WI38 (cell line): ENCODE measurements around the gene TXNDC16.

Source experiments
- H3K4me3 ChIP-seq: 2 replicates; pipeline ENCODE4 v1.5.1; 2011; ENCODE audit warnings: low read depth, mild to moderate bottlenecking, control low read depth, low read length
- TF ChIP-seq, protein P1 (sequence below): IDR thresholded peaks from 2 replicates; pipeline ENCODE4 v1.5.1; 2012; ENCODE audit warnings: low read depth, mild to moderate bottlenecking, control low read depth, low read length

Gene TXNDC16

DNA sequence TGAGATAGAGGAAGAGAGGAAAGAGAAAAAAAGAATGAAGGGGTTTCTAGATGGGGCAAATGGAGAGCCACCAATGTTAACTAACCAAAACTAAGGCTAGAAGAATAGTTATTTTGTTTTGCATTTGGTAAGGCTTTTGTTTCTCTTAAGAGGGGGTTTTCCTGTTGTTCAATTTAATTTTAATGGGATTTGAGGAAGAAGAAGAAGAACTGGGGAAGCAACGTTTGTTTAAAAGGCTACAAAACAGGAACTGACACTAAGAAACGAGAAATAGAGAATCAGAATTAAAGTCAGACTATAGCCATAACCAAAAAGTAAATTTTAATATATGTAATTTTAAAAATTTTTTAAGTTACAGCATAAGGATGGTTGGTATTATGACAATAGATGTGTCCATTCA lies 13.7 kb downstream of the TXNDC16 start:
- TF ChIP-seq, protein P1, sequence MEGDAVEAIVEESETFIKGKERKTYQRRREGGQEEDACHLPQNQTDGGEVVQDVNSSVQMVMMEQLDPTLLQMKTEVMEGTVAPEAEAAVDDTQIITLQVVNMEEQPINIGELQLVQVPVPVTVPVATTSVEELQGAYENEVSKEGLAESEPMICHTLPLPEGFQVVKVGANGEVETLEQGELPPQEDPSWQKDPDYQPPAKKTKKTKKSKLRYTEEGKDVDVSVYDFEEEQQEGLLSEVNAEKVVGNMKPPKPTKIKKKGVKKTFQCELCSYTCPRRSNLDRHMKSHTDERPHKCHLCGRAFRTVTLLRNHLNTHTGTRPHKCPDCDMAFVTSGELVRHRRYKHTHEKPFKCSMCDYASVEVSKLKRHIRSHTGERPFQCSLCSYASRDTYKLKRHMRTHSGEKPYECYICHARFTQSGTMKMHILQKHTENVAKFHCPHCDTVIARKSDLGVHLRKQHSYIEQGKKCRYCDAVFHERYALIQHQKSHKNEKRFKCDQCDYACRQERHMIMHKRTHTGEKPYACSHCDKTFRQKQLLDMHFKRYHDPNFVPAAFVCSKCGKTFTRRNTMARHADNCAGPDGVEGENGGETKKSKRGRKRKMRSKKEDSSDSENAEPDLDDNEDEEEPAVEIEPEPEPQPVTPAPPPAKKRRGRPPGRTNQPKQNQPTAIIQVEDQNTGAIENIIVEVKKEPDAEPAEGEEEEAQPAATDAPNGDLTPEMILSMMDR, result no peak
- H3K4me3 ChIP-seq, result no peak overlapping the region

DNA sequence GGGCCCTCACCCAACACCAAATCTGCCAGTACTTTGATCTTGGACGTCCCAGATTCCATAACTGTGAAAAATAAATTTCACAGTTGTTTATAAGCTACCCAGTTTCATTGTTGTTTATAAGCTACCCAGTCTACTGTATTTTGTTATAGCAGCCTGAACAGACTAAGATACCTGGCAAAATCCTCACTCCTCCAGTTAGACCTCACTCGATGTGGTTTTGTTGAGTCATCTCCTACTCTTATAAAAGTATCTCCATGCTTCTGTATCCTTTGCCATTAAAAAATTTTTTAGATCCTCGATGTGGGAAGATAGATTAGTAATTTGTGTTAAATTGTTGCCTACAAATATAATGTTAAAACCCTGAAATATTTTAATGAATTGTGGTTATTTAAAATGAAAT lies 16.0 kb downstream of the TXNDC16 start:
- H3K4me3 ChIP-seq, result no peak overlapping the region
- TF ChIP-seq, protein P1, result no peak

DNA sequence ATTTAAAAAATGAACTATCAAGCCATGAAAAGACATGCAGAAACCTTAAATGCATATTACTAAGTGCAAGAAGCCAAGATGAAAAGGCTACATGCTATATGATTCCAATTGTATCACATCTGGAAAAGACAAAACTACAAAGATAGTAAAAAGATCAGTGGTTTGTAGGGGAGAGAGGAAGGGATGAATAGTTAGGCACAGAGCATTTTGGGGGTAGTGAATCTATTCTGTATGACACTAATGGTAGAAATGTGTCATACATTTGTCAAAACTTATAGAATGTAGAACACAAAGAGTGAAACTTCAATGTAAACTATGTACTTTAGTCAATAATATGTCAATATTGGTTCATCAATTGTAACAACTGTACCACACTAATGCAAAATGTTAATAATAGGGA lies 20.8 kb downstream of the TXNDC16 start:
- TF ChIP-seq, protein P1, result no peak
- H3K4me3 ChIP-seq, result no peak overlapping the region

DNA sequence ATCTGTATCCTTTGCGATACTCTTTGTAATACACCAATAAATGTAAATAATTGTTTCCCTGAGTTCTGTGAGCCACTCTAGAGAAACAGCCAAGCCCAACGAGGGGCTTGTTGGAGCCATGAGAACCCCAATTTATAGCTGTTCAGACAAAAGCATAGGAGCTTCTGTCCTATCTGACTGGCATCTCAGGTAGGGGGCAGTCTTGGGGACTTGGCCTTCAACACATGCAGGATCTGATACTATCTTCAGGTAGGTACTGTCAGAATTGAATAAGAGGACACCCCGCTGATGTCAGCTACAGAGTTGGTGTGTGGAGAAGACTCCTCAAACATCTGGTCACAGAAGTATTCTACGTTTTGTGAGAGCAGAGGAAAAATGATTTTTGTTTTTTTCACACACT lies 25.3 kb downstream of the TXNDC16 start:
- TF ChIP-seq, protein P1, result no peak
- no peak overlapping the region for H3K4me3 ChIP-seq

DNA sequence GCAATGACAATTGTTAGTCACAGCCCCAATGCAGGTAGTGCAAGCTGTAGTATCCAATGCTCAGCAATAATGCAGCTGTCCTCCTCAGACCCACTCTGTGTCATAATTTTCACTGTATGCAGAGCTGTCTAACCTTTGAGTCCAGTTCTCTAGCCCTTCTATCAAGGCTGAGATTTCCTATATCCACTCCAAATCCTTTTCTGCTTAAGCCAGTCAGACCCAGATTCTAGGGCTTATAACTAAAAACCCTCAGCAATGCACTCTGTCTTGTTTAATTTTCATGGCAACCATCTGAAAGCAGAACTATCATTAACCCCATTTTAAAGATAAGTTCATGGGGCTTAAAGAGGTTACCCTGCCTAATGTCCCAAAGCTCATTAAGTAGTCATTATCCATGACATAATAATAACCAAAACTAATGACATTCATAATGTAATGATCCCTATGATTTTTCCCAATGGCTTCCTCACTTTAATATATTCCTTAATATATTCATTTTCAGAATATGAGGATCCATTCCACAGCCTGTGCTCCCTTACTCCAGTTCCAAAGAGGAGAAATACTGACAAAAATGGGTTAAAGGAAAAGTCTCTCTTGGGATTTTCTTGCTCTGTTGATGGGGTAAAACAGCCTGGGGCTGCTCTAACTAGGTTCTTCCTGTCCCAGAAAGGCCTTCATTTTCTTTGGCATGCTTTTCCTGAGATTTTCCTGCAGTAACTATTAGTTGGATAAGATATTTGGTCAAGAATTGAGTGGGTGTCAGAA lies 29.5 kb downstream of the TXNDC16 start:
- TF ChIP-seq, protein P1, result no peak
- H3K4me3 ChIP-seq, result no peak overlapping the region

DNA sequence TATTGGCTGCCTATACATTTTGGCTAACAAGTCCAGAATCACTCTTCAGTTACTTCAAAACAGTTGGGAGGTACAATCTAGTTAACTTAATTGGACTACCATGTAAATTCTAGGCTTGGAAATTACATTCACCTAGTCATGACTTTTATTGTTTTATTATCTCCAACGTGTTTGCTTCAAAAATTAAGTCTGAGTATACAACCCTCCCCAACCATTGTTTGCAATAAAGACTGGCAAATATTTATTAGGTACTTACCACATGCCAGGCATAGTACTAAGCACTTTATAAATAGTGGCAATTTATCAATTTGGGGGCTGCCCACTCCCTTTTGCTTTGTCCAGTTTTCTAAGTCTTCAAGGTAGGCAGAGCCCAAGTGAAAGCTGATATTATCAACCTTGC lies 30.3 kb downstream of the TXNDC16 start:
- TF ChIP-seq, protein P1, result no peak
- no peak overlapping the region for H3K4me3 ChIP-seq

DNA sequence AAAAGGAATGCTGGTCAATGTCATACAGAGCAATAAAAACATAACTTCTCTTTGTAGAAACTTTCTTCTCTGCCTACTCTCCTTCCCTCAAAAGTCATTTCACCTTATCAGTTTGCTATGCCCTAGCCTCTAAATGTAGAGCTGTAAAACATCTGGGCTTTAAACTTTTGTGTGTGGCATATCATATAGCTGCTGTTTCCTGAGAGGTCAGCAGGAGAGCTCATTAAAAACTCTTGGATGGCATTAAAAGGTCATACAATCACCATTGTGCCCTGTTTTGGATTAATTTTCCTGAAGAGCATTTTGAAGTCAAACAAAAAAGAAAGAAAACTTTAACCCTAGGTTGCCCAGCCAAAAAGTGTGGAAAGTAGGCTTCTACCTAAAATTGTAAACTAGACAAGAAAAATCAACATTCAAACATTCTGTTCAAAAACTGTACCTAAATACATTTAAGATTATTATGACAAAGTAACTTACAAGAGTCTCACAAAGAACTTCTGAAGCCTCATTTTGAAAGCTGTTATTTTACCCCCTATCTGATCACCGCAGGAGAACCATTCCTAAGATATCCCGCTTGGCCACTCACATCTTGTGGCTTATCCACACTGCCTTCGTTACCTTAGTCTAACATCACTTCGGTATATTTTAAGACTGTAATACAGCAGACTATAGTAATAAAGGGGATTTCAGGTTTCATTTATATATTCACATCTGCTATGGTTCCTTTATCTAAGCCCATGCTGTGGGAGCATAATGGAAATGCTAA lies 38.1 kb downstream of the TXNDC16 start:
- no peak overlapping the region for H3K4me3 ChIP-seq
- TF ChIP-seq, protein P1, result no peak
